Kidney epithelial cell (primary cell): ENCODE results near the gene GRK7. TPM values are rescaled to one million over a fixed set of nuclear protein-coding genes. Genes with fewer than 3 reads are reported as not detected.

Source experiments
- DNase-seq: peaks from one replicate; pipeline ENCODE4 v3.0.0-alpha.2; 2010; ENCODE audit warnings: low read depth
- H3K27me3 ChIP-seq: 2 replicates; pipeline ENCODE4 v1.6.0; 2011; ENCODE audit warnings: low read length; ENCODE audit not compliant: control insufficient read depth, insufficient read depth
- H3K36me3 ChIP-seq: 2 replicates; pipeline ENCODE4 v1.5.1; 2011; ENCODE audit warnings: low read length; ENCODE audit not compliant: control insufficient read depth, insufficient read depth
- H3K4me3 ChIP-seq: 2 replicates; pipeline ENCODE4 v1.5.1; 2011; ENCODE audit warnings: low read depth, mild to moderate bottlenecking, control low read depth, low read length
- CTCF ChIP-seq: IDR thresholded peaks from 2 replicates; pipeline ENCODE4 v1.5.1; 2011; ENCODE audit warnings: mild to moderate bottlenecking, moderate library complexity, low read length, control low read depth, inconsistent platforms; ENCODE audit not compliant: insufficient read depth, poor library complexity, severe bottlenecking
- total RNA-seq: library from RNA; depleted of rRNA; stranded (reverse); fragments of >200 nt; gene quantifications from 2 replicates; pipeline ENCODE4 v1.2.3, GENCODE V29; 2015

GRK7 gene
- total RNA-seq, 1 donor from 2014 or later, result not detected

GRCh38 chr3:141764045-141764444 is 837 bp downstream of the GRK7 start:
- Histone ChIP-seq H3K36me3 (no peaks in the 10 kb centered on the region), H3K4me3 (no peak overlapping the region), H3K27me3 (no peaks in the 10 kb centered on the region)
- TF ChIP-seq CTCF, result no peak
- no peak for DNase-seq

GRCh38 chr3:141764465-141764864 is 1.3 kb downstream of the GRK7 start:
- Histone ChIP-seq H3K36me3 (no peaks in the 10 kb centered on the region), H3K27me3 (no peaks in the 10 kb centered on the region), H3K4me3 (no peak overlapping the region)
- TF ChIP-seq CTCF, result no peak
- DNase-seq, result no peak

GRCh38 chr3:141764986-141765385 is 1.8 kb downstream of the GRK7 start:
- no peak overlapping the region for H3K4me3 ChIP-seq
- H3K27me3 ChIP-seq, result no peaks in the 10 kb centered on the region
- no peaks in the 10 kb centered on the region for H3K36me3 ChIP-seq
- no peak for DNase-seq
- no peak for TF ChIP-seq CTCF

- Histone ChIP-seq H3K4me3 (no peak overlapping the region), H3K27me3 (no peaks in the 10 kb centered on the region), H3K36me3 (no peaks in the 10 kb centered on the region)
- no peak for DNase-seq
- no peak for TF ChIP-seq CTCF
Measured at GRCh38 chr3:141767066-141767465, 3.9 kb downstream of the GRK7 start.

- no peak for DNase-seq
- no peak for TF ChIP-seq CTCF
Measured at GRCh38 chr3:141769221-141769894, 6.2 kb downstream of the GRK7 start.

GRCh38 chr3:141773676-141774075 is 10.5 kb downstream of the GRK7 start:
- no peak for TF ChIP-seq CTCF
- H3K4me3 ChIP-seq, result no peak overlapping the region
- no peaks in the 10 kb centered on the region for H3K27me3 ChIP-seq
- DNase-seq, result no peak
- no peaks in the 10 kb centered on the region for H3K36me3 ChIP-seq

More at GRCh38 chr3:141769221-141769894, 6.2 kb downstream of the GRK7 start:
- no peak overlapping the region for H3K4me3 ChIP-seq
- no peaks in the 10 kb centered on the region for H3K36me3 ChIP-seq
- H3K27me3 ChIP-seq, result no peaks in the 10 kb centered on the region
